HG02973 (cell line): ENCODE results near the gene SNTB2.
"Not testable (repeated sequence)": the region's sequence is repeated elsewhere in the genome, so short reads cannot be mapped to it uniquely, and the experiment has no call there.

Experiments
- ATAC-seq: cut with Tn5 transposase; IDR thresholded peaks from one replicate; pipeline ENCODE4 v1.9.1; 2021; ENCODE audit warnings: moderate library complexity; ENCODE audit not compliant: unreplicated experiment

The SNTB2 gene

DNA sequence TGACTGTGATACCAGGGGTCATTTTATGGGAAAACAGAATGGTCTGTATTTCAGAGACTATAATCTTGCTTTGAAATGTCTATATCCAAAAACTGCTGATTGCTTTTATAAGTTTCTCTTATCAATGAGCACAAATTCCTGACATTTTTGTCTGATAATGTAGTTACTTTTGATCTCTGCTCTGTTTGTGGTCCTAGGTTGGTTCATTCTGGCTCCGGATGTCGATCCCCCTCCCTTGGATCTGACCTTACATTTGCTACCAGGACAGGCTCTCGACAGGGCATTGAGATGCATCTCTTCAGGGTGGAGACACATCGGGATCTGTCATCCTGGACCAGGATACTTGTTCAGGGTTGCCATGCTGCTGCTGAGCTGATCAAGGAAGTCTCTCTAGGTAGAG, 96.9 kb downstream of the SNTB2 start:
- ATAC-seq, result no peak

- ATAC-seq, result no peak
Measured at GRCh38 chr16:69285240-69285639, 98.3 kb downstream of the SNTB2 start.

DNA sequence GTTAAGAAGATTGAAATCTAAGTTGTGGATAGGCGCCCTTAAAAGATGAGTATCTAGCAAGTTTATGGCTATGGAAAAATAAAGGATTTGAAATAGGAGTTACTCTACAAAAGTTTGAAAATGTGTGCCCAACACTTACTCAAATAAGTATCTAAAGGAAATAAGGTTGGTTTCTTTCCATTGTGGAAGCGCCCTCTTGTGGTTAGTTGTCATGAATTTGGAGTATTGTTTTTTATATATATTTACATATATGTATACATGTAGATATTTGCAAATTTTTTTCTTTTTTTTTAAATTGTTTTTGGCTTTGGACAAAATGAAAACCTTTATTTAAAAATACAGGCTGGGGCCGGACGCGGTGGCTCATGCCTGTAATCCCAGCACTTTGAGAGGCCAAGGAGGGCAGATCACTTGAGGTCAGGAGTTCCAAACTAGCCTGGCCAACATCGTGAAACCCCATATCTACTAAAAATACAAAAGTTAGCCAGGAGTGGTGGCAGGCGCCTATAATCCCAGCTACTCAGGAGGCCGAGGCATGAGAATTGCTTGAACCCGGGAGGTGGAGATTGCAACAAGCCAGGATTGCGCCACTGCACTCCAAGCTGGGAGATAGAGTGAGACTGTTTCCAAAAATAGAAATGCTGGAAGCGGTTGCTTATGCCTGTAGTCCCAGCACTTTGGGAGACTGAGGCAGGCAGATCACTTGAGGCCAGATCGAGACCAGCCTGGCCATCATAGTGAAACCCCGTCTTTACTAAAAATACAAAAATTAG, 100.2 kb downstream of the SNTB2 start:
- no peak for ATAC-seq

GRCh38 chr16:69291657-69292056, 104.7 kb downstream of the SNTB2 start:
- not testable (repeated sequence) for ATAC-seq

- no peak for ATAC-seq
Measured at GRCh38 chr16:69293401-69293800, 106.4 kb downstream of the SNTB2 start.

GRCh38 chr16:69294051-69294450, 107.1 kb downstream of the SNTB2 start:
- no peak for ATAC-seq

DNA sequence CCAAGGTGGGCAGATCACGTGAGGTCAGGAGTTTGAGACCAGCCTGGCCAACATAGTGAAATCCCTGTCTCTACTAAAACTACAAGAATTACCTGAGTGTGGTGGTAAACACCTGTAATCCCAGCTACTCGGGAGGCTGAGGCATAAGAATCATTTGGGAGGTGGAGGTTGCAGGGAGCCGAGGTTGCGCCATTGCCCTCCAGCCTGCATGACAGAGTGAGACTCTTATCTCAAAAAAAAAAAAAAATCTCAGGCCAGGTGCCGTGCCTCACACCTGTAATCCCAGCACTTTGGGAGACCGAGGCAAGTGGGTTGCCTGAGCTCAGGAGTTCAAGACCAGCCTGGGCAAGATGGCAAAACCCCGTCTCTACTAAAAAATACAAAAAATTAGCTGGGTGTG, 109.8 kb downstream of the SNTB2 start:
- ATAC-seq, result not testable (repeated sequence)

GRCh38 chr16:69298261-69298660, 111.3 kb downstream of the SNTB2 start:
- ATAC-seq, result no peak

DNA sequence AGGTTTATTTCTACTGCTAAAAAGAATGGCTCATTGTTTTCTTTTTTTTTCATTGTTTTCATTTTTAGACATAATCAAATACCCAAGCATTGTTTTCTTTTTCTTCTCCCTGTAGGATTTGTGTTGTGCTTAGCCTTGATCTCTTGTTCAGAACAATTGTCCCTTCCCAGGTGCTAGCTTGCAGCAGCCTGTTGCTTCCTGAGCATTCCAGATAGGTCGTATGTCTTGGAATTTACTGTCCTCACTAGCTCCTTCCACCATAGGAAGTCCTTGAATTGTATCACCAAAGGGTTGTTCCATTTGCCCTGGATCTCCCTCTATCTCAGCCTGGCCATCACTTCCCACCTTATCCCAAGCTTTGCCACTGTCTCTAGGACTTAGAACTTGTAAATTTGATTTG, 114.2 kb downstream of the SNTB2 start:
- ATAC-seq, result no peak

DNA sequence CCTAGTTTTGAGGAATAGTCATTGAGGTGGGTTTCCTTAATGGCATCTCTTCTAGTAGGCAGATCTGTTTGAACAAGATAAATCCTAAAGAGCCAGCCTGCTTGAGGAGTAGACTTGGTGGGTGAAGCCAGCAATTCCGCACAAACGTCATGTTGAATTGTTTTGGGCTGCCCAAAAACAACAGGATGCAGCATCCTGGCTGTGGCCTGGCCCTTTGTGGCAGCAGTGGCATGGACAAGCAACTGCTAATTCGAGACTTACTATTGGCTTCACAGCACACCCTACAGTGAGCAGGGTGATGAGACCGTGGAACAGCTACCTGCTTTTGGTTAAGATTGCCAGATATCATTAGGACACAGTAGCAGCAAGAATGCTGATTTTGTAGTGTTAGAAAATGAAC, 114.9 kb downstream of the SNTB2 start:
- no peak for ATAC-seq

DNA sequence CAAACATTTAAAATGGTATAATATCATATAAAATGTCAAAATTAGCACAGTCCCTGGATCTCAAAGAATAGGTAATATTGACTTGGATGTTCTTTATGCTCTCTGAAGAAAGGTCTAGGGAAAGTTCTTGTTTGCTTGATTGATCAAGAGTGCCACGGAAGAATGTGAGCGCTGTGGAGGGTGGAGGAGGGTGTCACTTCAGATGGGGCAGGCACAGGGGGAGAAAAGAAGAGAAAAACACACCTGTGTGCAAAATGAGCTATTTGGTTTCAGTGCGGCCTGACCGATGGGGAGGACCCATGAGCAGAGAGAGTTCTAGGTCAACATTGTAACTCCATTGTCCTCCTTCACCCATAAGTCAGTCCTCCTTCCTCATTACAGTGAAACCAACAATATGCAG, 115.3 kb downstream of the SNTB2 start:
- ATAC-seq, result no peak

GRCh38 chr16:69306031-69306430, 119.1 kb downstream of the SNTB2 start:
- ATAC-seq, result no peak

GRCh38 chr16:69307091-69307490, 120.1 kb downstream of the SNTB2 start:
- no peak for ATAC-seq

DNA sequence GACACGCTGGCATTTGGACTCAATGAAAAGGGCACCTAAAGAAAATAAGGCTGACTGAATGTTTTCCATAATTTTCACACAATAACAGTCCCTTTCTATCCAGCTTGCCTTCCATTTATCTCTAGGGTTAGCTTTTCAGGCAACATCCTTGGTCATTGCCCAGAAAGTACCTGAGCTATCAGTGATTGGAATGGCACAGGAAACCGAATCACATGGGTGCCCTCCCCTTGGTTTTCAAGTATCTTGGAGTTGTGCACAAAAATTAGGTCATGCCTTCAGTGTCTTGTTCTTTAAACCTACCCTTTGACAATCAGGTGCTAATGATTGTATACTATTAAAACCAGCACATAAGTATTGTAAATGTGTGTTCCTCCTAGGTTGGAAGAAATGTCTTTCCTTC, 120.9 kb downstream of the SNTB2 start:
- ATAC-seq, result no peak

GRCh38 chr16:69309316-69309715, 122.4 kb downstream of the SNTB2 start:
- no peak for ATAC-seq

DNA sequence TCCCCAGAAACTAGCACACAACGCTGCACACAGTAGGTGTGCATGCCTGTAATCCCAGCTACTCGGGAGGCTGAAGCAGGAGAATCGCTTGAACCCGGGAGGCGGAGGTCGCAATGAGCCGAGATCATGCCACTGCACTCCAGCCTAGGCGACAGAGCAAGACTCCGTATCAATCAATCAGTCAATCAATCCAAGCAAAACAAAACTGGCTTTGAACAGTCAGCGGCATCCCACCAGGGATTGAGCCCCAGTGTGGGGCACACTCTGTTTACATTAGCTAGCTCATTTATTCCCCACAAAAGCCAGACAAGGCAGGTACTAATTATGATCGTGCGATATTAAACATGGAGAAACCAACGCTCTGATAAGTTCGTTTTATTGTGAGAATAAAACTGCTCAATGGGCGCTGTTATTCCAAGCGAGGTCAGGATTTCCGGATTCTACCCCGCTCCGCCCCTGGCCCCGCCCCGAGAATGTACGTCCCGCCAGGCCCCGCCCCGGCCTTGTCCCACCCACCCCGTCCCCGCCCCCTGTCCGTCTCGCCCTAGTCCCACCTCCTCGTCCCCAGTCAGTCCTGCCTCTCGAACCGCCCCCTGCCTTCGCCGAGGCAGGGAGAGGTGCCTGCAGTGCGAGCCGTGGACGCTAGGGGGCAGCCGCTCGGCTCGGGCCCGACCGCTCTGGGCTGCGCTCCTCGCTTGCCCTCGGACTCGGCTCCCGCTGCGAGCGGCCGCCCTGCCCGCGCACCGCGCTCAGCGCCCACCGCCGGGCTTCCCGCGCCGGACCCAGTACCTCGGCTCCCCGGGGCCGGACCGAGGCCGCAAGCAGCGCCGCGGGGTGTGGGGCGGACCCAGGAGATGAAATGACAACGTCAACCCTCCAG, 123.9 kb downstream of the SNTB2 start, which contains the start of gene VPS4A:
VPS4A (plus strand) TSS at position 698 of the 880 bp plus-strand sequence; CDS start at position 860, 162 bp downstream.
- peak; percentile 90 for ATAC-seq

- ATAC-seq, result peak; percentile 32
Measured at GRCh38 chr16:69311533-69312387, 124.8 kb downstream of the SNTB2 start.

- ATAC-seq, result no peak
Measured at GRCh38 chr16:69313469-69313868, 126.5 kb downstream of the SNTB2 start.

DNA sequence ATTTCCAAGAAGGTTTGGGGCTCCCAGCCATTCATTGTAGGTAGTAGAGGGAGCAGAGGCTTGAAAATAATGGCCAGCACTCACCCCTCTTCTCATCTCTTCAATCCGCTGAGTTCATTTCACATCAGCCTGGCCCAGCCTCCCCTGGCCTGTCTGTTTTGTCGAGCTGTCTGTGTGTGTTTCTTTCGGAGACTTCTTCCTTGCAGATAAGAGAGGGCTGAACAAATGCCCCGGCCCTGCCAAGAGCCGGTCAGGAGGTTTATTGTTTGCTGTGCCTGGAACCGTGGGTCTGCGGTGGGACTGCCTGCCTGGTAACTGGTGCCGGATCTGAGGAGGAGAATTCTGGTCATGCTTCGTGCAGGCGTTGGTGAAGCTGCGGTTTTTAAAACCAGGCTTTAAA, 127.6 kb downstream of the SNTB2 start:
- no peak for ATAC-seq

DNA sequence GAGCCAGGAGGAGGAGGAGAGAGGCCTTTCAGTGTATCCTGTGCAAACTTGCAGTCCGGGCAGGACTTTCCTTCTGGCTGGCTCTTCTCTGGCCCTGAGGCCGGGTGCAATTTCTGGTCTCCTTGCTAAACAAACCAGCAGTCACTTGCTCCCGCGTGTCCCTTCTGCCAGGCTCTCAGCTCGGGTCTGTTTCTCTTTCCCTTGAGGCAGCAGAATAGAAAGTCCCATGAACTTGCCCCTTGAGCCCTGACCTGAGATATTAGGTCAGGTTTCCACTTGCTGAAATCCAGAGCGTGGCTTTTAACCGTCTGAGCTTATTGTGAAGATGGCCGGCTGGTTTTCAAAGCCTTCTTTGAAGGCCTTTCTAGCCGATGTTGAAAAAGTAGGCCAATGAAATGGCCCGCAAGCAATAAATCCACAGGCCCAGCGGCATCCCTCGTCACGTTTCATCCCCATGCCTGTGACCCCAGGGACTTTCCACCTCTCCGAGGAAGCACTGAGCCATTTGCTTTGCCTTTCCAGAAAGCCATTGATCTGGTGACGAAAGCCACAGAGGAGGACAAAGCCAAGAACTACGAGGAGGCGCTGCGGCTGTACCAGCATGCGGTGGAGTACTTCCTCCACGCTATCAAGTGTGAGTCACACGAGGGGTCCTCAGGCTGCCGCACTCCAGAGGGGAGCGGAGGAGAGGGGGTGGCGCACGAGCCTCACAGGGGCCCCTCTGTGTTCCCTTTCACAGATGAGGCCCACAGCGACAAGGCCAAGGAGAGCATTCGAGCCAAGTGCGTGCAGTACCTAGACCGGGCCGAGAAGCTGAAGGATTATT, 128.7 kb downstream of the SNTB2 start:
- ATAC-seq, result no peak
